WTC11 (cell line): Measurements from ENCODE around the gene RPS29.
A peak's percentile ranks its signal among the peaks of the same experiment; 100 is the strongest.

Experiments used
- CREB1 ChIP-seq: sonication (generic); formaldehyde crosslinking; IDR thresholded peaks from 2 replicates; pipeline ENCODE4 v1.8.0; 2023; ENCODE audit warnings: mild to moderate bottlenecking, missing genetic modification reagents
- CTCF ChIP-seq: fragments of 200-600 bp; IDR thresholded peaks from 2 replicates; pipeline ENCODE4 v1.8.0; 2022; ENCODE audit warnings: antibody characterized with exemption
- E2F4 ChIP-seq: sonication (generic); formaldehyde crosslinking; IDR thresholded peaks from 2 replicates; pipeline ENCODE4 v1.8.1; 2022; ENCODE audit warnings: low read depth, mild to moderate bottlenecking, moderate library complexity, missing genetic modification reagents, borderline replicate concordance
- FOXP4 ChIP-seq: sonication (generic); formaldehyde crosslinking; IDR thresholded peaks from 2 replicates; pipeline ENCODE4 v1.8.0; 2022; ENCODE audit warnings: mild to moderate bottlenecking, missing genetic modification reagents
- HMGA2 ChIP-seq: fragments of 250-450 bp; sonication (Bioruptor Pico); IDR thresholded peaks from 2 replicates; pipeline ENCODE4 v1.4.0; 2021; ENCODE audit warnings: mild to moderate bottlenecking, moderate library complexity
- MAX ChIP-seq: sonication (generic); formaldehyde crosslinking; IDR thresholded peaks from 2 replicates; pipeline ENCODE4 v1.8.0; 2022; ENCODE audit warnings: mild to moderate bottlenecking, missing genetic modification reagents
- TEAD4 ChIP-seq: sonication (generic); formaldehyde crosslinking; IDR thresholded peaks from 2 replicates; pipeline ENCODE4 v1.8.0; 2022; ENCODE audit warnings: mild to moderate bottlenecking, missing genetic modification reagents
- USF1 ChIP-seq: sonication (generic); formaldehyde crosslinking; IDR thresholded peaks from 2 replicates; pipeline ENCODE4 v1.8.0; 2022; ENCODE audit warnings: mild to moderate bottlenecking, missing genetic modification reagents
- ZNF416 ChIP-seq: fragments of 250-450 bp; sonication (Bioruptor Pico); IDR thresholded peaks from 2 replicates; pipeline ENCODE4 v1.9.0; 2021; ENCODE audit warnings: mild to moderate bottlenecking, inconsistent platforms
- ZNF423 ChIP-seq: fragments of 250-450 bp; sonication (Bioruptor Pico); IDR thresholded peaks from 2 replicates; pipeline ENCODE4 v2.1.2; 2022; ENCODE audit warnings: mild to moderate bottlenecking, moderate library complexity
- ZNF512 ChIP-seq: sonication (generic); formaldehyde crosslinking; IDR thresholded peaks from 2 replicates; pipeline ENCODE4 v1.8.1; 2022; ENCODE audit warnings: missing genetic modification reagents, borderline replicate concordance

- TF ChIP-seq CREB1, result no peak
- no peak for TF ChIP-seq CTCF
- TF ChIP-seq FOXP4 (CRISPR knock-in tag), result peak; percentile 36
- no peak for TF ChIP-seq ZNF423
- peak; percentile 46; the same call in 1 of the 2 replicates for TF ChIP-seq E2F4 (CRISPR knock-in tag)
- no peak for TF ChIP-seq TEAD4 (CRISPR knock-in tag)
- no peak for TF ChIP-seq ZNF512 (CRISPR knock-in tag)
- peak; percentile 70 for TF ChIP-seq MAX
- peak; percentile 87; the same call in 1 of the 2 replicates for TF ChIP-seq USF1
- TF ChIP-seq HMGA2 (CRISPR knock-in tag), result no peak
- TF ChIP-seq ZNF416, result no peak
These were observed 34.3 kb upstream of the RPS29 start, which contains the start of the genes MGAT2 and RPL36AL for GRCh38 chr14:49620182-49621113.
